Transverse colon (tissue), 4 donors: ENCODE results near the gene MPRIP. TPM values are rescaled to one million over a fixed set of nuclear protein-coding genes. Genes with fewer than 3 reads are reported as not detected.
A peak's percentile ranks its signal among the peaks of the same experiment; 100 is the strongest.
"Not testable (repeated sequence)": the region's sequence is repeated elsewhere in the genome, so short reads cannot be mapped to it uniquely, and the experiment has no call there.

Source experiments
- DNase-seq: peaks from one replicate; pipeline ENCODE4 v3.0.0-alpha.2; 2019
- H3K27ac ChIP-seq, 4 donors: fragments of 200-600 bp; sonication (generic); 2 replicates each; pipeline ENCODE4 v1.5.1; 2016 to 2018; ENCODE audit warnings: inconsistent platforms in 4 of 4
- H3K27me3 ChIP-seq: fragments of 200-600 bp; sonication (generic); 2 replicates; pipeline ENCODE4 v1.5.1; 2017; ENCODE audit warnings: inconsistent platforms
- H3K36me3 ChIP-seq, 4 donors: fragments of 200-600 bp; sonication (generic); 2 replicates each; pipeline ENCODE4 v1.5.1; 2017 to 2019; ENCODE audit warnings: inconsistent platforms in 4 of 4
- H3K4me1 ChIP-seq, 4 donors: fragments of 200-600 bp; sonication (generic); 2 replicates each; pipeline ENCODE4 v1.5.1; 2017 to 2020; ENCODE audit warnings: inconsistent platforms in 4 of 4
- H3K4me3 ChIP-seq, 4 donors: fragments of 200-600 bp; sonication (generic); 1 replicate in 1 of 4; 2 replicates in 3 of 4; pipeline versions ENCODE4 v1.5.1 to v1.6.1; 2017 to 2019; ENCODE audit warnings: inconsistent platforms in 4 of 4
- H3K9me3 ChIP-seq, 2 donors: fragments of 200-600 bp; sonication (generic); 2 replicates each; pipeline ENCODE4 v1.5.1; 2017 to 2019; ENCODE audit warnings: inconsistent platforms in 2 of 2
- EP300 ChIP-seq: sonication (generic); formaldehyde crosslinking; IDR thresholded peaks from one replicate; pipeline ENCODE4 v1.6.1; 2017; ENCODE audit warnings: antibody characterized with exemption, low read depth
- POLR2A ChIP-seq: fragments of 450-650 bp; IDR thresholded peaks from one replicate; pipeline ENCODE4 v1.6.1; 2016; ENCODE audit warnings: antibody characterized with exemption, mild to moderate bottlenecking, moderate library complexity
- POLR2AphosphoS5 ChIP-seq, 3 donors: sonication (generic); formaldehyde crosslinking; IDR thresholded peaks; one replicate each; pipeline ENCODE4 v1.6.1; 2016; ENCODE audit warnings: antibody characterized with exemption in 3 of 3
- WGBS, 2 donors: methylation state at CpG; one replicate each; pipeline ENCODE4 v1.1.5; 2018; ENCODE audit warnings: low coverage in 1 of 2; 5-methylcytosine and 5-hydroxymethylcytosine counted together
- in situ Hi-C, 4 donors: fragments of 200-750 bp; cut with MboI; loops; one replicate each; pipeline versions ENCODE4 v1.15.0 to v1.15.1; 2017; ENCODE audit warnings: low sequenced_read_pairs in 3 of 4, low pct_ligation_motif_present in 1 of 4, low pct_unique_long_range_greater_than_20kb in 1 of 4
- intact Hi-C: fragments of 100-400 bp; cut with DNase I; formaldehyde crosslinking; loops from one replicate; pipeline ENCODE4 v1.15.1; 2023; ENCODE audit warnings: low total_unique reads
- total RNA-seq, 4 donors: library from RNA; depleted of rRNA; stranded (reverse); fragments of >200 nt; gene quantifications; one replicate each; pipeline ENCODE4 v1.1.0, GENCODE V29; 2016
- TF ChIP-seq, protein P1 (sequence below), 5 experiments: fragments of 200-600 bp in 3 of 5; fragments of 450-650 bp in 2 of 5; sonication (generic) in 3 of 5; IDR thresholded peaks; 1 replicate in 2 of 5; 2 replicates in 3 of 5; pipeline ENCODE4 v1.5.1; 2016 to 2017; ENCODE audit warnings: antibody characterized with exemption in 5 of 5, inconsistent platforms in 3 of 5, mild to moderate bottlenecking in 2 of 5, moderate library complexity in 1 of 5

Gene MPRIP
- total RNA-seq, 4 donors from 2014 or later = 124 to 368 (median 158) TPM

GRCh38 chr17:17181666-17182597, 139.7 kb downstream of the MPRIP start:
- Histone ChIP-seq H3K36me3 (peaks cover 0 to 45% (median 19%) of the 10 kb centered on the region in 4 donors), H3K4me3 (no peak overlapping the region), H3K4me1 (peaks cover 0 to 13% (median 6%) of the 10 kb centered on the region in 4 donors), H3K9me3 (no peaks in the 10 kb centered on the region), H3K27me3 (no peaks in the 10 kb centered on the region), H3K27ac (peak overlapping the region in 1 of 4 donors; percentile 3)
- in situ Hi-C loops (no loop called here), intact Hi-C loops (no loop called here)
- WGBS, 2 donors = 60 to 74% methylated on average over 1 to 15 of the region's 15 CpGs
- DNase-seq = no peak
- no peak for TF ChIP-seq POLR2AphosphoS5 (IDR thresholded peaks at IDR 0.05)
- TF ChIP-seq EP300 = no peak
- TF ChIP-seq POLR2A = no peak
- TF ChIP-seq, protein P1, sequence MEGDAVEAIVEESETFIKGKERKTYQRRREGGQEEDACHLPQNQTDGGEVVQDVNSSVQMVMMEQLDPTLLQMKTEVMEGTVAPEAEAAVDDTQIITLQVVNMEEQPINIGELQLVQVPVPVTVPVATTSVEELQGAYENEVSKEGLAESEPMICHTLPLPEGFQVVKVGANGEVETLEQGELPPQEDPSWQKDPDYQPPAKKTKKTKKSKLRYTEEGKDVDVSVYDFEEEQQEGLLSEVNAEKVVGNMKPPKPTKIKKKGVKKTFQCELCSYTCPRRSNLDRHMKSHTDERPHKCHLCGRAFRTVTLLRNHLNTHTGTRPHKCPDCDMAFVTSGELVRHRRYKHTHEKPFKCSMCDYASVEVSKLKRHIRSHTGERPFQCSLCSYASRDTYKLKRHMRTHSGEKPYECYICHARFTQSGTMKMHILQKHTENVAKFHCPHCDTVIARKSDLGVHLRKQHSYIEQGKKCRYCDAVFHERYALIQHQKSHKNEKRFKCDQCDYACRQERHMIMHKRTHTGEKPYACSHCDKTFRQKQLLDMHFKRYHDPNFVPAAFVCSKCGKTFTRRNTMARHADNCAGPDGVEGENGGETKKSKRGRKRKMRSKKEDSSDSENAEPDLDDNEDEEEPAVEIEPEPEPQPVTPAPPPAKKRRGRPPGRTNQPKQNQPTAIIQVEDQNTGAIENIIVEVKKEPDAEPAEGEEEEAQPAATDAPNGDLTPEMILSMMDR (IDR thresholded peaks at IDR 0.05) = no peak

- no peaks in the 10 kb centered on the region for H3K9me3 ChIP-seq
- no peak for DNase-seq
- H3K27me3 ChIP-seq = no peaks in the 10 kb centered on the region
- in situ Hi-C loops (no loop called here), intact Hi-C loops (no loop called here)
- H3K36me3 ChIP-seq = peaks cover 0 to 40% (median 15%) of the 10 kb centered on the region in 4 donors
- H3K4me1 ChIP-seq = peaks cover 0 to 13% (median 6%) of the 10 kb centered on the region in 4 donors
- TF ChIP-seq POLR2AphosphoS5 (IDR thresholded peaks at IDR 0.05) (no peak), POLR2A (no peak), EP300 (no peak)
- TF ChIP-seq, protein P1 (IDR thresholded peaks at IDR 0.05) = no peak
- 89% methylated on average over 6 of the region's 6 CpGs; no CpG with 5 or more reads in 1 of the 2 donors for WGBS, 2 donors
- no peak overlapping the region for H3K27ac ChIP-seq
- no peak overlapping the region for H3K4me3 ChIP-seq
Observed at GRCh38 chr17:17182598-17183136, 140.4 kb downstream of the MPRIP start.

GRCh38 chr17:17183744-17184143, 141.5 kb downstream of the MPRIP start:
- in situ Hi-C loops (no loop called here), intact Hi-C loops (no loop called here)
- Histone ChIP-seq H3K36me3 (peaks cover 0 to 29% (median 10%) of the 10 kb centered on the region in 4 donors), H3K27me3 (no peaks in the 10 kb centered on the region), H3K4me1 (peaks cover 0 to 13% (median 6%) of the 10 kb centered on the region in 4 donors), H3K27ac (no peak overlapping the region), H3K4me3 (no peak overlapping the region), H3K9me3 (no peaks in the 10 kb centered on the region)
- no peak for DNase-seq
- 92% methylated on average over 4 of the region's 4 CpGs; no CpG with 5 or more reads in 1 of the 2 donors for WGBS, 2 donors
- TF ChIP-seq POLR2AphosphoS5 (IDR thresholded peaks at IDR 0.05) (no peak), EP300 (no peak), POLR2A (no peak)
- TF ChIP-seq, protein P1 (IDR thresholded peaks at IDR 0.05) = no peak

DNA sequence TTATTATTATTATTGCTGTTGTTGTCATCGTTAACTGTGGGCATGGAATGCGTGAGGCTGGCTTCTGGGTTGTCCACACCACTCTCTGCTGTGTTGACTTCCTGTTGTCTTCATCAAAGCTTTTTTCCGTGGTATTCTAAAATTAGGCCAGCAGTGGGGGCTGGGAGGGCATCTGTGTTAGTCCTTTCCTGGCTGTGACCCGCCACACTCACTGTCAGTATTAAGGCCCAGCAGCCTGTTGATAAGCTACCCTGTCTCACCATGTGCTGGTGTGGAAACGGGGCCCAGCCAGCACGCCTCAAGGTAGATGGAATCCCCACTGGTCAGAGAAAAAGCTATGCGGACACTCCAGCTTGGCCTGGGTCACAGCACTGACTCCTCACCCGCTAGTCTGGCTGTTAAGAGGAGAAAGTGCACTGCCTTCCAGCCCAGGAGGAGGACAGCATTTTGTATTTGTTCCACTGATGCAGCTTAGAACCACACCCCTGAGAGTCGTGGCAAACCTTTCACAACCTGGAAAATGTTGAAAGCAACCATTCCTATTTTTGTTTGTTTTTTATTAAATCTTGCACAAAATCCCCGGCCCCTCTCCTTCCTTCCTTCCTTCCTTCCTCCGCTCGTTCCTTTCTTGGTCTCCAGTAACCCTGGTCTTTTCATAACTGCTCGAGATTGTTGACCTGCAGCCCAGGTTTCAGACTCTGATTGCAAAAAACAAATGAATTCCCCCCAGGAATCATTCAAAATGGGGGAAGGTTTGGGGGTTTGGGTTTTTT, 142.9 kb downstream of the MPRIP start:
- Histone ChIP-seq H3K36me3 (peaks cover 0 to 15% (median 4%) of the 10 kb centered on the region in 4 donors), H3K4me1 (peaks cover 0 to 20% (median 7%) of the 10 kb centered on the region in 4 donors)
- 67 to 74% methylated on average over 3 to 13 of the region's 13 CpGs for WGBS, 2 donors
- H3K27ac ChIP-seq, intact Hi-C loops, DNase-seq, H3K4me3 ChIP-seq, H3K27me3 ChIP-seq, in situ Hi-C loops, H3K9me3 ChIP-seq: not testable (repeated sequence)
